Suprapubic skin (tissue), 4 donors: Measurements from ENCODE around the gene GPI.
"Not testable (repeated sequence)": the region's sequence is repeated elsewhere in the genome, so short reads cannot be mapped to it uniquely, and the experiment has no call there.

Experiments
- CTCF ChIP-seq, 2 donors: fragments of 200-600 bp in 1 of 2; fragments of 450-650 bp in 1 of 2; sonication (generic) in 1 of 2; IDR thresholded peaks; one replicate each; pipeline ENCODE4 v1.5.1; 2016 to 2019; ENCODE audit warnings: antibody characterized with exemption in 2 of 2, mild to moderate bottlenecking in 1 of 2, moderate library complexity in 1 of 2
- POLR2A ChIP-seq, 2 donors: fragments of 450-650 bp; IDR thresholded peaks; one replicate each; pipeline ENCODE4 v1.6.1; 2017; ENCODE audit warnings: antibody characterized with exemption in 2 of 2, mild to moderate bottlenecking in 2 of 2, moderate library complexity in 2 of 2
- POLR2AphosphoS5 ChIP-seq, 3 donors: sonication (generic); formaldehyde crosslinking; IDR thresholded peaks; one replicate each; pipeline ENCODE4 v1.6.1; 2017; ENCODE audit warnings: antibody characterized with exemption in 3 of 3

- not testable (repeated sequence) for TF ChIP-seq CTCF, POLR2A, POLR2AphosphoS5 (IDR thresholded peaks at IDR 0.05)
These were observed 33.4 kb upstream of the GPI start for GRCh38 chr19:34331596-34331995.
